Measurements from ENCODE around the gene SNHG17.
"Not testable (repeated sequence)": the region's sequence is repeated elsewhere in the genome, so short reads cannot be mapped to it uniquely, and the experiment has no call there.

DNA sequence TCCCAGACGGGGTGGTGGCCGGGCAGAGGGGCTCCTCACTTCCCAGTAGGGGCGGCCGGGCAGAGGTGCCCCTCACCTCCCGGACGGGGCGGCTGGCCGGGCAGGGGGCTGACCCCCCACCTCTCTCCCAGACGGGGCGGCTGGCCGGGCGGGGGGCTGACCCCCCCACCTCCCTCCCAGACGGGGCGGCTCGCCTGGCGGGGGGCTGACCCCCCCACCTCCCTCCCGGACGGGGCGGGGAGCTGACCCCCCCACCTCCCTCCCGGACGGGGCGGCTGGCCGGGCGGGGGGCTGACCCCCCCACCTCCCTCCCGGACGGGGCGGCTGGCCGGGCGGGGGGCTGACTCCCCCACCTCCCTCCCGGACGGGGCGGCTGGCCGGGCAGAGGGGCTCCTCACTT is 26.0 kb upstream of the SNHG17 start:
- TF ChIP-seq, protein P1, sequence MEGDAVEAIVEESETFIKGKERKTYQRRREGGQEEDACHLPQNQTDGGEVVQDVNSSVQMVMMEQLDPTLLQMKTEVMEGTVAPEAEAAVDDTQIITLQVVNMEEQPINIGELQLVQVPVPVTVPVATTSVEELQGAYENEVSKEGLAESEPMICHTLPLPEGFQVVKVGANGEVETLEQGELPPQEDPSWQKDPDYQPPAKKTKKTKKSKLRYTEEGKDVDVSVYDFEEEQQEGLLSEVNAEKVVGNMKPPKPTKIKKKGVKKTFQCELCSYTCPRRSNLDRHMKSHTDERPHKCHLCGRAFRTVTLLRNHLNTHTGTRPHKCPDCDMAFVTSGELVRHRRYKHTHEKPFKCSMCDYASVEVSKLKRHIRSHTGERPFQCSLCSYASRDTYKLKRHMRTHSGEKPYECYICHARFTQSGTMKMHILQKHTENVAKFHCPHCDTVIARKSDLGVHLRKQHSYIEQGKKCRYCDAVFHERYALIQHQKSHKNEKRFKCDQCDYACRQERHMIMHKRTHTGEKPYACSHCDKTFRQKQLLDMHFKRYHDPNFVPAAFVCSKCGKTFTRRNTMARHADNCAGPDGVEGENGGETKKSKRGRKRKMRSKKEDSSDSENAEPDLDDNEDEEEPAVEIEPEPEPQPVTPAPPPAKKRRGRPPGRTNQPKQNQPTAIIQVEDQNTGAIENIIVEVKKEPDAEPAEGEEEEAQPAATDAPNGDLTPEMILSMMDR (conservative IDR thresholded peaks at IDR 0.05 in 1 of 2, IDR thresholded peaks at IDR 0.05 in 1 of 2; ENCODE audit: extremely low read depth in 1 of 2, insufficient read depth in 1 of 2, low read depth in 1 of 2, low read length in 2 of 2), result not testable (repeated sequence)
- not testable (repeated sequence) for TF ChIP-seq EZH2 (IDR thresholded peaks at IDR 0.05; ENCODE audit: borderline replicate concordance, low read length)

Measured in mammary epithelial cell (primary cell).